HepG2 (cell line): ENCODE results near the gene RETN. TPM values are rescaled to one million over a fixed set of nuclear protein-coding genes. Genes with fewer than 3 reads are reported as not detected.

ENCODE experiments used
- FOXO1 ChIP-seq: sonication (generic); formaldehyde crosslinking; IDR thresholded peaks from 2 replicates; pipeline ENCODE4 v1.4.0; 2020; ENCODE audit warnings: missing genetic modification reagents
- HNRNPH1 ChIP-seq: fragments of 200-400 bp; formaldehyde crosslinking; optimal IDR thresholded peaks from 2 replicates; pipeline ENCODE3; 2017; ENCODE audit warnings: mild to moderate bottlenecking, low read depth, low read length
- KLF9 ChIP-seq: IDR thresholded peaks from 2 replicates; pipeline ENCODE4 v1.6.1; 2016; ENCODE audit warnings: low read depth
- MEF2D ChIP-seq: sonication (generic); formaldehyde crosslinking; IDR thresholded peaks from 2 replicates; pipeline ENCODE4 v1.5.1; 2020; ENCODE audit warnings: mild to moderate bottlenecking, missing genetic modification reagents
- NFKB2 ChIP-seq: sonication (generic); formaldehyde crosslinking; IDR thresholded peaks from 2 replicates; pipeline ENCODE4 v1.4.0; 2020; ENCODE audit warnings: missing genetic modification reagents, borderline replicate concordance
- RXRB ChIP-seq: IDR thresholded peaks from 2 replicates; pipeline ENCODE4 v1.6.1; 2016; ENCODE audit warnings: borderline replicate concordance, missing genetic modification reagents, missing compliant biosample characterization
- SALL2 ChIP-seq: sonication (generic); formaldehyde crosslinking; IDR thresholded peaks from 2 replicates; pipeline ENCODE4 v1.8.1; 2023; ENCODE audit warnings: mild to moderate bottlenecking, missing genetic modification reagents, inconsistent platforms
- SPEN ChIP-seq: sonication (generic); formaldehyde crosslinking; IDR thresholded peaks from 2 replicates; pipeline ENCODE4 v1.5.1; 2020; ENCODE audit warnings: low read depth, mild to moderate bottlenecking, missing genetic modification reagents
- ZNF263 ChIP-seq: sonication (generic); formaldehyde crosslinking; IDR thresholded peaks from 2 replicates; pipeline ENCODE4 v1.4.0; 2020; ENCODE audit warnings: missing genetic modification reagents
- ZNF772 ChIP-seq: sonication (generic); formaldehyde crosslinking; IDR thresholded peaks from 2 replicates; pipeline ENCODE4 v1.5.0; 2020; ENCODE audit warnings: mild to moderate bottlenecking, missing genetic modification reagents
- ZNF788 ChIP-seq: sonication (generic); formaldehyde crosslinking; IDR thresholded peaks from 2 replicates; pipeline ENCODE4 v1.5.0; 2020; ENCODE audit warnings: mild to moderate bottlenecking, missing genetic modification reagents, borderline replicate concordance
- ZSCAN31 ChIP-seq: sonication (generic); formaldehyde crosslinking; IDR thresholded peaks from 2 replicates; pipeline ENCODE4 v1.5.0; 2020; ENCODE audit warnings: low read depth, mild to moderate bottlenecking, missing genetic modification reagents
- polyA plus RNA-seq, 8 experiments: library from polyadenylated mRNA; depleted of rRNA in 3 of 8; stranded (reverse) in 7 of 8; unstranded in 1 of 8; fragments of >200 nt; fragmentation: Illumina TruSeq in 4 of 8; extraction: Trizol in 4 of 8; gene quantifications; 2 replicates each; pipeline versions ENCODE4 v1.2.1 to v1.2.3, GENCODE V29; 2011 to 2016; ENCODE audit warnings: low read depth in 4 of 8, missing spikeins in 1 of 8, mixed read lengths in 1 of 8; ENCODE audit not compliant: insufficient read depth in 1 of 8
- total RNA-seq, 5 experiments: library from RNA; depleted of rRNA; stranded (reverse); fragments of >200 nt; fragmentation: Illumina TruSeq; extraction: Trizol; gene quantifications; 2 replicates each; pipeline ENCODE4 v1.2.3, GENCODE V29; 2016; ENCODE audit warnings: low read depth in 1 of 5
- TF ChIP-seq, protein P1 (sequence below): sonication (generic); formaldehyde crosslinking; IDR thresholded peaks from 2 replicates; pipeline ENCODE4 v1.4.0; 2020; ENCODE audit warnings: missing genetic modification reagents
- TF ChIP-seq, protein P2 (sequence below): sonication (generic); formaldehyde crosslinking; IDR thresholded peaks from 2 replicates; pipeline ENCODE4 v1.4.0; 2020; ENCODE audit warnings: missing genetic modification reagents
- TF ChIP-seq, protein P3 (sequence below): sonication (generic); formaldehyde crosslinking; IDR thresholded peaks from 2 replicates; pipeline ENCODE4 v1.8.0; 2022; ENCODE audit warnings: missing genetic modification reagents, mild to moderate bottlenecking, inconsistent platforms, borderline replicate concordance
- TF ChIP-seq, protein P4 (sequence below): sonication (generic); formaldehyde crosslinking; IDR thresholded peaks from 2 replicates; pipeline ENCODE4 v1.8.0; 2022; ENCODE audit warnings: missing genetic modification reagents, mild to moderate bottlenecking, borderline replicate concordance
- TF ChIP-seq, protein P5 (sequence below): sonication (generic); formaldehyde crosslinking; IDR thresholded peaks from 2 replicates; pipeline ENCODE4 v1.5.1; 2020; ENCODE audit warnings: missing genetic modification reagents, mild to moderate bottlenecking, borderline replicate concordance
- TF ChIP-seq, protein P6 (sequence below): sonication (generic); formaldehyde crosslinking; IDR thresholded peaks from 2 replicates; pipeline ENCODE4 v1.5.0; 2020; ENCODE audit warnings: mild to moderate bottlenecking, missing genetic modification reagents

RETN gene
- total and polyA plus RNA-seq, 2 of the 13 experiments (the other 11 are each of a cell fraction or from before 2014, with no cell fraction given): not detected

DNA sequence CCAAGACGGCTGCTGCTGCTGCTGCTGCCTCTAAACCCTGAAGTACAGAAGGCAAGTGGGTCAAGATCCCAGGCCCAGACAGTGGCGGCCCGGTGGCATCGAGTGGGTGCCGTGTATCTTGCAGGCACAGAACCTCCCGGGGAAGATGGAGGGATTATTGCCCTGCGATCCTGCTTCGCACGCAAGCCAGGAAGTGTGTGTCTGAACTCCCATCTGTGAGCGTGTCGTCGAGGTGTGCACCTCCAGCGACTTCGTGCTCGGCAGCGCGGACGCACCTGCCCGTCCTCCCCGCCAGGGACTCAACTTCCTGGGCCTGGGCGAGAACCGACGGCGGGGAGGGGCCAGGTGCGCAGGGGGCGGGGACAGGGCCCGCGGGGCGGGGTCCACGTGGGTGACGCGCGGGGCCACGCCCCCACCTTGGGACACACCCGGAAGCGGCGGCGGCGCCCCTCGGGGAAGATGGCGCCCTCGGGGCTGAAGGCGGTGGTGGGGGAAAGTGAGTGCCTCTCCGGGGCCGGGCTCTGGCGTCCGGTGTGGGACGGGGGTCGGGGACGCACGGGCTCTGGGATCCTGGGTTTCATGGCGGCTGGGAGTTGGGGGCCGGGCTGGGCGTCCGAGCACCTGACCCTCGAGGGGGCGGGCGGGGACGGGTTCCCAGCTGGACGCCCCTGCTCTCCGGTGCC is 32.0 kb upstream of the RETN start, which contains the start of gene STXBP2 (continued):
- TF ChIP-seq, protein P1, sequence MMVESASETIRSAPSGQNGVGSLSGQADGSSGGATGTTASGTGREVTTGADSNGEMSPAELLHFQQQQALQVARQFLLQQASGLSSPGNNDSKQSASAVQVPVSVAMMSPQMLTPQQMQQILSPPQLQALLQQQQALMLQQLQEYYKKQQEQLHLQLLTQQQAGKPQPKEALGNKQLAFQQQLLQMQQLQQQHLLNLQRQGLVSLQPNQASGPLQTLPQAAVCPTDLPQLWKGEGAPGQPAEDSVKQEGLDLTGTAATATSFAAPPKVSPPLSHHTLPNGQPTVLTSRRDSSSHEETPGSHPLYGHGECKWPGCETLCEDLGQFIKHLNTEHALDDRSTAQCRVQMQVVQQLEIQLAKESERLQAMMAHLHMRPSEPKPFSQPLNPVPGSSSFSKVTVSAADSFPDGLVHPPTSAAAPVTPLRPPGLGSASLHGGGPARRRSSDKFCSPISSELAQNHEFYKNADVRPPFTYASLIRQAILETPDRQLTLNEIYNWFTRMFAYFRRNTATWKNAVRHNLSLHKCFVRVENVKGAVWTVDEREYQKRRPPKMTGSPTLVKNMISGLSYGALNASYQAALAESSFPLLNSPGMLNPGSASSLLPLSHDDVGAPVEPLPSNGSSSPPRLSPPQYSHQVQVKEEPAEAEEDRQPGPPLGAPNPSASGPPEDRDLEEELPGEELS: peak; percentile 44; the same call in 1 of the 2 replicates
- TF ChIP-seq, protein P2, sequence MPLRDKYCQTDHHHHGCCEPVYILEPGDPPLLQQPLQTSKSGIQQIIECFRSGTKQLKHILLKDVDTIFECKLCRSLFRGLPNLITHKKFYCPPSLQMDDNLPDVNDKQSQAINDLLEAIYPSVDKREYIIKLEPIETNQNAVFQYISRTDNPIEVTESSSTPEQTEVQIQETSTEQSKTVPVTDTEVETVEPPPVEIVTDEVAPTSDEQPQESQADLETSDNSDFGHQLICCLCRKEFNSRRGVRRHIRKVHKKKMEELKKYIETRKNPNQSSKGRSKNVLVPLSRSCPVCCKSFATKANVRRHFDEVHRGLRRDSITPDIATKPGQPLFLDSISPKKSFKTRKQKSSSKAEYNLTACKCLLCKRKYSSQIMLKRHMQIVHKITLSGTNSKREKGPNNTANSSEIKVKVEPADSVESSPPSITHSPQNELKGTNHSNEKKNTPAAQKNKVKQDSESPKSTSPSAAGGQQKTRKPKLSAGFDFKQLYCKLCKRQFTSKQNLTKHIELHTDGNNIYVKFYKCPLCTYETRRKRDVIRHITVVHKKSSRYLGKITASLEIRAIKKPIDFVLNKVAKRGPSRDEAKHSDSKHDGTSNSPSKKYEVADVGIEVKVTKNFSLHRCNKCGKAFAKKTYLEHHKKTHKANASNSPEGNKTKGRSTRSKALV (CRISPR knock-in tag): no peak
- TF ChIP-seq, protein P3, sequence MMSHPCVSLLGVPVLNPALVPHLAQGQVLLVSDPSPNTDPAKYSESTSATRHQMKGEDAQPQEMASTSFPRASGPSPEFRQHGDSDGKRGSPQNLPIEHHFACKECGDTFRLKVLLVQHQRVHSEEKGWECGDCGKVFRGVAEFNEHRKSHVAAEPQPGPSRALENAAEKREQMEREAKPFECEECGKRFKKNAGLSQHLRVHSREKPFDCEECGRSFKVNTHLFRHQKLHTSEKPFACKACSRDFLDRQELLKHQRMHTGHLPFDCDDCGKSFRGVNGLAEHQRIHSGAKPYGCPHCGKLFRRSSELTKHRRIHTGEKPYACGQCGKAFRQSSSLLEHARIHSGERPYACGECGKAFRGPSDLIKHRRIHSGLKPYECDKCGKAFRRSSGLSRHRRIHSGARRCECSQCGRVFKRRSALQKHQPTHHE (CRISPR knock-in tag): 0 out of 2 replicates have a peak, but pooled peaks have one; percentile 51
- TF ChIP-seq ZNF263 (CRISPR knock-in tag) (peak; percentile 77), ZNF772 (CRISPR knock-in tag) (peak; percentile 50; the same call in 1 of the 2 replicates), ZNF788 (CRISPR knock-in tag) (peak; percentile 75; the same call in 1 of the 2 replicates), SALL2 (CRISPR knock-in tag) (0 out of 2 replicates have a peak, but pooled peaks have one; percentile 65), HNRNPH1 (no peak), SPEN (peak; percentile 72; the same call in 1 of the 2 replicates), NFKB2 (CRISPR knock-in tag) (0 out of 2 replicates have a peak, but pooled peaks have one; percentile 74), MEF2D (CRISPR knock-in tag) (0 out of 2 replicates have a peak, but pooled peaks have one; percentile 38), RXRB (CRISPR knock-in tag) (no peak), KLF9 (CRISPR knock-in tag) (no peak), ZSCAN31 (CRISPR knock-in tag) (peak; percentile 90), FOXO1 (CRISPR knock-in tag) (0 out of 2 replicates have a peak, but pooled peaks have one; percentile 8)
- TF ChIP-seq, protein P4, sequence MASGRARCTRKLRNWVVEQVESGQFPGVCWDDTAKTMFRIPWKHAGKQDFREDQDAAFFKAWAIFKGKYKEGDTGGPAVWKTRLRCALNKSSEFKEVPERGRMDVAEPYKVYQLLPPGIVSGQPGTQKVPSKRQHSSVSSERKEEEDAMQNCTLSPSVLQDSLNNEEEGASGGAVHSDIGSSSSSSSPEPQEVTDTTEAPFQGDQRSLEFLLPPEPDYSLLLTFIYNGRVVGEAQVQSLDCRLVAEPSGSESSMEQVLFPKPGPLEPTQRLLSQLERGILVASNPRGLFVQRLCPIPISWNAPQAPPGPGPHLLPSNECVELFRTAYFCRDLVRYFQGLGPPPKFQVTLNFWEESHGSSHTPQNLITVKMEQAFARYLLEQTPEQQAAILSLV (CRISPR knock-in tag): peak; percentile 43; the same call in 1 of the 2 replicates
- TF ChIP-seq, protein P5, sequence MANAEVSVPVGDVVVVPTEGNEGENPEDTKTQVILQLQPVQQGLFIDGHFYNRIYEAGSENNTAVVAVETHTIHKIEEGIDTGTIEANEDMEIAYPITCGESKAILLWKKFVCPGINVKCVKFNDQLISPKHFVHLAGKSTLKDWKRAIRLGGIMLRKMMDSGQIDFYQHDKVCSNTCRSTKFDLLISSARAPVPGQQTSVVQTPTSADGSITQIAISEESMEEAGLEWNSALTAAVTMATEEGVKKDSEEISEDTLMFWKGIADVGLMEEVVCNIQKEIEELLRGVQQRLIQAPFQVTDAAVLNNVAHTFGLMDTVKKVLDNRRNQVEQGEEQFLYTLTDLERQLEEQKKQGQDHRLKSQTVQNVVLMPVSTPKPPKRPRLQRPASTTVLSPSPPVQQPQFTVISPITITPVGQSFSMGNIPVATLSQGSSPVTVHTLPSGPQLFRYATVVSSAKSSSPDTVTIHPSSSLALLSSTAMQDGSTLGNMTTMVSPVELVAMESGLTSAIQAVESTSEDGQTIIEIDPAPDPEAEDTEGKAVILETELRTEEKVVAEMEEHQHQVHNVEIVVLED: 0 out of 2 replicates have a peak, but pooled peaks have one; percentile 46
- TF ChIP-seq, protein P6, sequence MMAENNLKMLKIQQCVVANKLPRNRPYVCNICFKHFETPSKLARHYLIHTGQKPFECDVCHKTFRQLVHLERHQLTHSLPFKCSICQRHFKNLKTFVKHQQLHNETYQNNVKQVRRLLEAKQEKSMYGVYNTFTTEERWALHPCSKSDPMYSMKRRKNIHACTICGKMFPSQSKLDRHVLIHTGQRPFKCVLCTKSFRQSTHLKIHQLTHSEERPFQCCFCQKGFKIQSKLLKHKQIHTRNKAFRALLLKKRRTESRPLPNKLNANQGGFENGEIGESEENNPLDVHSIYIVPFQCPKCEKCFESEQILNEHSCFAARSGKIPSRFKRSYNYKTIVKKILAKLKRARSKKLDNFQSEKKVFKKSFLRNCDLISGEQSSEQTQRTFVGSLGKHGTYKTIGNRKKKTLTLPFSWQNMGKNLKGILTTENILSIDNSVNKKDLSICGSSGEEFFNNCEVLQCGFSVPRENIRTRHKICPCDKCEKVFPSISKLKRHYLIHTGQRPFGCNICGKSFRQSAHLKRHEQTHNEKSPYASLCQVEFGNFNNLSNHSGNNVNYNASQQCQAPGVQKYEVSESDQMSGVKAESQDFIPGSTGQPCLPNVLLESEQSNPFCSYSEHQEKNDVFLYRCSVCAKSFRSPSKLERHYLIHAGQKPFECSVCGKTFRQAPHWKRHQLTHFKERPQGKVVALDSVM: peak; percentile 33; the same call in 1 of the 2 replicates
